ENCODE measurements around the gene GDF2.

The GDF2 gene

DNA sequence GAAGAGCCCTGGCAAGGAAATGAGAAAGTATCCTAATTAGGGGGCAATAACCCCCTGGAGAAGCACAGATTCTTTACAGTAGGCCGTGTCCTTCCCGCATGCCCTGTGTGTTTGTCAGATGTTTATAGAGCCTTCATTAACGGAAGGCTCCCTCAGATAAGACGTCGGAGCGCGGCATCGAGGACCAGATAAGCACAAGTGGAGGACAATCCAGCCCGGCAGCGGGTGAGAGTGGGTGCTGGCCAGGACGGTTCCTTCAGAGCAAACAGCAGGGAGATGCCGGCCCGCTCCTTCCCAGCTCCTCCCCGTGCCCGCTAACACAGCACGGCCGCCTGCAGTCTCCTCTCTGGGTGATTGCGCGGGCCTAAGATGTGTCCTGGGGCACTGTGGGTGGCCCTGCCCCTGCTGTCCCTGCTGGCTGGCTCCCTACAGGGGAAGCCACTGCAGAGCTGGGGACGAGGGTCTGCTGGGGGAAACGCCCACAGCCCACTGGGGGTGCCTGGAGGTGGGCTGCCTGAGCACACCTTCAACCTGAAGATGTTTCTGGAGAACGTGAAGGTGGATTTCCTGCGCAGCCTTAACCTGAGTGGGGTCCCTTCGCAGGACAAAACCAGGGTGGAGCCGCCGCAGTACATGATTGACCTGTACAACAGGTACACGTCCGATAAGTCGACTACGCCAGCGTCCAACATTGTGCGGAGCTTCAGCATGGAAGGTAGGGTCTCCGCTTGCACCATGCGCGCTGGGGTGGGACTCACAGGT lies at the start of gene GDF2:
Gene GDF2 (plus strand): TSS at position 155 of the 762 bp plus-strand sequence. CDS start 215 bp downstream, at position 370.
- DNase-seq: no peak

- no peak for DNase-seq
Measured at GRCh38 chr10:47276071-47276470, 46.2 kb upstream of the GDF2 start.

DNA sequence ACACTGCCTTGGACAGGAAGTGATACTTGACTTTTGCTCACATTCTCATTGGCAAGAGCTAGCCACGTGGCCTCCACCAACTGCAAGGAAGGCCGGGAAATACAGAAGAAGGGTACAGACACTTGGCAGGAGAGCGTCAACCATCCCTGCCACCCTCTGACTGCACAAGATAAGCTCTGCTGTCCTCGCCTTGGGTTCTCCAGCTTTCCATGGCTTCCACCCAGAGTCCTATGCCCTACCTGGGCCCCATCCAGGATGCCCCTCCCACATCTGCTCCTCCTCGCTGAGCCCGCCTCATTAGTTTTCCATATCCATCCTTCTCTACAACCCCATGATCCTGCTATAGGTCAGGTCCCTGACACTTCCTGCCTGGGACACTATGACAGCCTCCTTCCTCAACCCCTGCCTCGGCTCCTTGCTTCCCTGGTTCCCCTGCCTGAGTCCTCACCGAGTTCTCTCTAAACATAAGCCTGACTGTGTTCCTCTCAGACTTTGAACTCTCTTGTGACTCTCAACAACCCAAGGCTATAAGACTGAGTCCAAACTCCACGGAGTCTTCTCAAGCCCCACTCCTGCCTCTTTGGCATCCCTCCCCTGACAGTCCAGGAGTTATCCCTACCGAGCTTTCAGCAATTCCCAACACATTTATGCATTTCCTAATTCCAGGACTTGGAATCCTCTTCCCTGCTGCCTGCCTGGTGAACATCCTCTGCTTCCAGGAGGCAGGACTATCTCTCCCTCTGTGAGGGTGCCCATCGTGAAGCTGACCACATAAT lies 45.5 kb upstream of the GDF2 start:
- DNase-seq: no peak

- DNase-seq: peak in 1 of 2 donors; percentile 36
Measured at GRCh38 chr10:47277352-47278151, 44.7 kb upstream of the GDF2 start.

GRCh38 chr10:47278152-47278473 lies 44.1 kb upstream of the GDF2 start:
- no peak for DNase-seq

DNA sequence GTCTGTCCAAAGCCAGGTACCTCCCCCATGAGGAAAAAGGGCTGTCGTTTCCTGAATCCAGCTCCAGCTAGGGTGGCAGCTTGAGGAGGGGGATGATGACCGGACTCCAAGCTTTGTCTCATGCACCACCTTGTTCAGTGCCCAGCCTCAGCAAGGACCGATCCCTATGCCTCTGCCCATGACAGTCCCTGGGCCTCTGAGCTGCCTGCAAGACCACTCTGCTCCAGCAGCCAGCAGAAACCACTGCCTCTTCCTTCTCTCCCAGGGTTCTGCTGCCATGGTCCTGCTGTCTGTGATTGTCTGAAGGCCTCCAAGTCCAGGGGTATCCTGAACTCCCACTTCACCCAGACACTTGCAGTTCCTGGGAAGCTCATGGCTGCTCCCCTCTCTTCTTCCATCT lies 43.5 kb upstream of the GDF2 start:
- no peak for DNase-seq

DNA sequence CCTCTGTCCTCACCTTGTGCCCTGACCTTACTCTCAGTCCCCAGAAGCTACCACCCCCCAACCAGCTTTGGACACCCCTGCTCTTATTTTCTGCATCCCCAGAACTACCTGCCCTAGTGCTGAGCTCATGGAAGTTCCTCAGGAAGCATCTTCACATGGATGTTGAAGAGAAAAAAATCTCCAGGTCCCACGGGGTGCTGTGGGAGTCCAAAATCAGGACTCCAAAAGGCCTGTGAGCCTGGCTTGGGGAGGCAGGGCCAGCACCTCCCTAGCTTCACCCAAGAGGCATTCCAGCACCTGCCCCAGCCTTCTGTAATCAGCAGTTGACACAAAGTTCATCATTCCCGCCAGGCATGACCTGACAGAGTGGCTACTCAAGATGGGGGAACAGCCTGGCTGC lies 43.0 kb upstream of the GDF2 start:
- DNase-seq: no peak

GRCh38 chr10:47282005-47282656 lies 40.1 kb upstream of the GDF2 start:
- DNase-seq: no peak

GRCh38 chr10:47282657-47283018 lies 39.6 kb upstream of the GDF2 start:
- DNase-seq: no peak

- no peak for DNase-seq
Measured at GRCh38 chr10:47283101-47283630, 39.1 kb upstream of the GDF2 start.

GRCh38 chr10:47283848-47284247 lies 38.4 kb upstream of the GDF2 start:
- no peak for DNase-seq

DNA sequence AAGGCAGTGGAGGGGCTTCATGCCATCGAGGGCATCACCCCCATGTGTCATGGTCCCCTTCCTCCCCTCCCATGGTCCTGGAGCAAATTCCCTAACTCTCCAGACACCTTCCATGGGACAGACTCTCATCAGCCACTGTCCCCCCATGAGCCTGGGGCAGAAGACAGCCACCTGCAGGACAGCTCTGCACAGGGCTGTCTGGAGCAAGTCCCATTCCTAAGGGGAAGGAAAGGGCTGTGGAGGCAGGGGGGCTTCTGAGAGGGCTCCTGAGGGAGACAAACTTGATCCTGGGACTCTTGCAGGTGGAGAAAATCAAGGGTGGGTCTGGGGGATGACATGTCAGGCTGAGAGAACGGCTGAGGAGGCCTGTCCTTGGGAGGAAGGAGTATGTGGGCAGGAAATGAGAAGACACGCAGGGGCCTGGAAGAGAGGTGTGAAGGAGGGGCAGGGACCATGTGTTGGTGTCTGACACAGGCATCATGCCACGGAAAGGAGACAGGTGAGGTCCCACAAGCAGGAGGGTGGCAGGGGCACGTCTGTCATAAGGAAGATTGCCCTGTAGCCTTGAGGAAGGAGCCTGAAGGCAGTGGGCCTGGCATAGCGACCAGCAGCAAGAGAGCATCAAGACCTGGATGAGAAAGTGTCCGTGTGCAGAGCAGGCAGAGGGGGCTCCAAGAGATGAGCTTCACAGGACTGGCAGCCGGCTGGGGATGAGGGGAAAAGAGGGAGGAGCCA lies 36.7 kb upstream of the GDF2 start:
- DNase-seq: no peak

DNA sequence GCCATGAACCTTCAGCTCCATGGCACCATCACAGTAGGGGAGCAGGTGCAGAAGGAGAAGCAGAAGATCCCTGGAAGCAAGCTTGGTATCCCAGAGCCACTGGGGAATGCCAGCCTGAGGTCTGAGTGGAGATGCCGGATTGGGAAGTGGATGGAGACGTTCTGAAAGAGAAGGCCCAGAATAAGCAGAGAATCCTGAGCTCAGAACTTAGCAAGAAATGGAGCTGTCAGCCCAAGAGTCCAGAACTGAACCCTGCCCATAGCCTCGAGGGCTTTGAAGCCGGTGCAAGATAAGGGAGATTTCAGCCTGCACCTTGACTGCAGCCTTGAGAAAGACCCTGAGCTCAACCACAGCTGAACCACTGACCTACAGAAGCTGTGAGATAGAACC lies 36.1 kb upstream of the GDF2 start:
- DNase-seq: no peak

- no peak for DNase-seq
Measured at GRCh38 chr10:47286591-47287315, 35.5 kb upstream of the GDF2 start.

DNA sequence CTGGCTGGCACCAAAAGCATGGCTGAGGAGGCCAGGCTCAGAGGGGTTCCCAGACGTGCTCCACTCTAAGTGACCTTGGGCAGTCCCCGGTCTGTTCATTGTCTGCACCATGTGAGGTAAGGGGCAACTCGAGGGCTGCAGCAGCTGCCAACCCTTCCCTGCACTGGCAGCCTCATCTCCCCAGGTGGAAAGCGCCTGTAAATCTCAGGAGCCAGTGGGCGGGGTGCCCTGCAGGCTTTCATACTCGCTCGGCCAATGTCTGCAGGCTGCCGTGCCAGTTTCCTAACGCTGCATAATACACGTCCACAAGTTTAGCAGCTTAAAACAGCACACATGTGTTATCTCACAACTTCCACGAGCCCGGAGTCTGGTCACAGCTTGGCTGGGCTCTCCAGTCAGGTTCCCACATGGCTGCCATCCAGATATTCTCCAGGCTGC lies 34.9 kb upstream of the GDF2 start:
- no peak for DNase-seq

- DNase-seq: no peak
Measured at GRCh38 chr10:47287805-47288204, 34.4 kb upstream of the GDF2 start.

DNA sequence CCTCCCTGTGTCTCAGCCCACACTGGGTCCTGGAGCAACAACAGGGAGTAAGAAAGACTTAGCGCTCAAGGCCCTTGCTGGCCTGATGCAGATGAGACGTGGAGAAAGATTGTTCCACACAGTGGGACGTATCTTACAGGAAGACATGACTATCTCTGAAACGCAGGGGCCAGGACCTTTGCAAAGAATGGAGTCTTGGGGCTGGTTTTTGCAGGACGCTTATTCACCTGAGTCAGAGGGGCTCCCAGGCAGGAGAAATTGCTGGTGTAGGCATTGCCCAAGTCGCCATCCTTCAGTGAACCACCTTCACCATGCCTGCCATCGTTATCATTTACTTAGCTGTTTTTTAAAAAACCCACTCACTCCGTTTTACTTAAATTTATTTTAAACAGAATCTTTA lies 34.0 kb upstream of the GDF2 start:
- DNase-seq: no peak

- no peak for DNase-seq
Measured at GRCh38 chr10:47288916-47289495, 33.2 kb upstream of the GDF2 start.

DNA sequence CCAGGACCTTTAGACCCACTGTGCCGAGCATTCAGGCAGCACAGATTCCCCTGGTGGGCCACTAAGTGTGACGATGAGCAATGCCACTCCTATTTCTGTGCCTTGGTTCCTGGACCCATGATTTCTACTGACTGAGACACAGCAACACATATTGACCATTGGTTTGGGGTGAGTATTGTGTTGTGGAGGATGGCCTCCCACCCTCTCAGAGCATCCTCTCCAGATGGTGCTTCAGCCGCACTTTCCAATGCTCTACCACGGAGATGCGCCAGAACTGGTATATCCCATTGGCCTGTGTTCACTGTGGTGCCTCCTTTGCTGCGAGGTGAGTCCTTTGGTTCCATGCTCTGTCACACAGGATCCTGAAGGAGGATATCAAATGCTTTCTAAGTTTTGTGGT lies 32.3 kb upstream of the GDF2 start:
- no peak for DNase-seq

DNA sequence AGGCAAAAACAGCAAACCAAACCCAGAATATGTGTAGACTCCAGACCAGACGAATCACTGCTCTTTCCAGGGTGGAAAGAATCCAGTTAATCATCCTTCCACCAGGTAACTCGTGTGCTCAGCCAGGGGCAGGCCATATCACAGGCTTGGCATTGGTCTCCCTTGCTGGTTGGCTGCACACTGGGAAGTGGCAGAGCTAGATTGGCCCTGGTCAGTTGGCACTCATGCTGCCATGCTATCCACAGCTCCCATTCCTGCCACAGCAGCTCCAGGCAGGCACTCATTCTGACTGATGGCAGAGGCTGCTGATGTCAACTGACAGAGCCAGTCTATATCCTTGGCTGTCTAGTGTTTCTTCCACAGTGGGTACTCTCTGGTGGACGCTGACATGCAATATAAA lies 31.9 kb upstream of the GDF2 start:
- no peak for DNase-seq

GRCh38 chr10:47291682-47292081 lies 30.6 kb upstream of the GDF2 start:
- DNase-seq: no peak
